Liver (tissue), 9 donors: Measurements from ENCODE around the gene TXNDC11. TPM values are rescaled to one million over a fixed set of nuclear protein-coding genes. Genes with fewer than 3 reads are reported as not detected.

ENCODE experiments used
- DNase-seq: peaks from one replicate; pipeline ENCODE4 v3.0.0-alpha.2; 2017; ENCODE audit warnings: low spot score
- H3K27ac ChIP-seq, 2 donors: one replicate each; pipeline ENCODE4 v1.7.0; 2013; ENCODE audit warnings: inconsistent platforms in 2 of 2, low read length in 2 of 2, control low read depth in 1 of 2, low read depth in 1 of 2, mild to moderate bottlenecking in 1 of 2
- H3K27me3 ChIP-seq, 4 donors: one replicate each; pipeline versions ENCODE4 v1.6.1 to v1.7.0; 2013; ENCODE audit warnings: low read length in 3 of 4, inconsistent platforms in 1 of 4, mild to moderate bottlenecking in 1 of 4, moderate library complexity in 1 of 4; ENCODE audit not compliant: control insufficient read depth in 4 of 4, insufficient read depth in 4 of 4
- H3K36me3 ChIP-seq, 4 donors: one replicate each; pipeline versions ENCODE4 v1.6.1 to v1.7.0; 2013; ENCODE audit warnings: low read length in 3 of 4, mild to moderate bottlenecking in 3 of 4, low read depth in 1 of 4, moderate library complexity in 1 of 4; ENCODE audit not compliant: control insufficient read depth in 4 of 4, insufficient read depth in 3 of 4
- H3K4me1 ChIP-seq, 4 donors: one replicate each; pipeline versions ENCODE4 v1.6.1 to v1.7.0; 2013; ENCODE audit warnings: low read length in 3 of 4, mild to moderate bottlenecking in 3 of 4, moderate library complexity in 1 of 4; ENCODE audit not compliant: control insufficient read depth in 4 of 4, insufficient read depth in 4 of 4
- H3K4me3 ChIP-seq, 3 donors: one replicate each; pipeline versions ENCODE4 v1.6.1 to v1.7.0; 2013; ENCODE audit warnings: low read length in 3 of 3, control low read depth in 1 of 3, low read depth in 1 of 3, mild to moderate bottlenecking in 1 of 3
- H3K9ac ChIP-seq, 2 donors: one replicate each; pipeline ENCODE4 v1.7.0; 2013; ENCODE audit warnings: low read length in 2 of 2, mild to moderate bottlenecking in 2 of 2, moderate library complexity in 2 of 2, control low read depth in 1 of 2, low read depth in 1 of 2
- H3K9me3 ChIP-seq, 4 donors: one replicate each; pipeline versions ENCODE4 v1.6.1 to v1.7.0; 2013; ENCODE audit warnings: low read length in 3 of 4; ENCODE audit not compliant: control insufficient read depth in 4 of 4
- EGR1 ChIP-seq, 2 donors: IDR thresholded peaks; 2 replicates each; pipeline ENCODE4 v1.6.1; 2016 to 2018; ENCODE audit warnings: antibody characterized with exemption in 2 of 2, low read depth in 2 of 2
- FOXA2 ChIP-seq: IDR thresholded peaks from 2 replicates; pipeline ENCODE4 v1.6.1; 2016; ENCODE audit warnings: antibody characterized with exemption
- GABPA ChIP-seq, 2 donors: IDR thresholded peaks in 1 of 2; conservative IDR thresholded peaks in 1 of 2; 2 replicates each; pipeline ENCODE4 v1.6.1; 2016; ENCODE audit warnings: antibody characterized with exemption in 2 of 2, mild to moderate bottlenecking in 1 of 2, moderate library complexity in 1 of 2
- HNF4A ChIP-seq, 2 donors: conservative IDR thresholded peaks; 2 replicates each; pipeline ENCODE4 v1.6.1; 2016; ENCODE audit warnings: antibody characterized with exemption in 2 of 2, mild to moderate bottlenecking in 2 of 2
- HNF4G ChIP-seq: IDR thresholded peaks from 2 replicates; pipeline ENCODE4 v1.6.1; 2016; ENCODE audit warnings: antibody characterized with exemption
- JUND ChIP-seq, 2 donors: IDR thresholded peaks; 2 replicates each; pipeline ENCODE4 v1.6.1; 2016; ENCODE audit warnings: antibody characterized with exemption in 2 of 2
- NR2F2 ChIP-seq: IDR thresholded peaks from 2 replicates; pipeline ENCODE4 v1.6.1; 2016; ENCODE audit warnings: antibody characterized with exemption
- RAD21 ChIP-seq, 2 donors: IDR thresholded peaks; 2 replicates each; pipeline ENCODE4 v1.6.1; 2016; ENCODE audit warnings: antibody characterized with exemption in 2 of 2, mild to moderate bottlenecking in 2 of 2
- RXRA ChIP-seq, 2 donors: IDR thresholded peaks; 2 replicates each; pipeline ENCODE4 v1.6.1; 2017 to 2018; ENCODE audit warnings: antibody characterized with exemption in 2 of 2, mild to moderate bottlenecking in 1 of 2
- TAF1 ChIP-seq: conservative IDR thresholded peaks from 2 replicates; pipeline ENCODE4 v1.6.1; 2016; ENCODE audit warnings: antibody characterized with exemption, mild to moderate bottlenecking
- YY1 ChIP-seq: IDR thresholded peaks from 2 replicates; pipeline ENCODE4 v1.6.1; 2016; ENCODE audit warnings: antibody characterized with exemption, mild to moderate bottlenecking
- WGBS: extraction: QIAGEN DNeasy Blood & Tissue Kit; methylation state at CpG from one replicate; pipeline ENCODE4 v1.1.7; 2013; 5-methylcytosine and 5-hydroxymethylcytosine counted together
- polyA plus RNA-seq, 2 donors: library from polyadenylated mRNA; stranded (reverse) in 1 of 2; unstranded in 1 of 2; fragments of 200-250 nt in 1 of 2; fragments of >200 nt in 1 of 2; fragmentation: Nextera tagmentation in 1 of 2; extraction: Ambion mirVana in 1 of 2; gene quantifications; one replicate each; pipeline versions ENCODE4 v1.2.1 to v1.2.3, GENCODE V29; 2013 to 2015
- total RNA-seq, 2 donors: library from RNA; depleted of rRNA; stranded (reverse); fragments of >200 nt; gene quantifications; one replicate each; pipeline ENCODE4 v1.2.3, GENCODE V29; 2014
- TF ChIP-seq, protein P1 (sequence below): IDR thresholded peaks from 2 replicates; pipeline ENCODE4 v1.6.1; 2016; ENCODE audit warnings: antibody characterized with exemption, mild to moderate bottlenecking
- TF ChIP-seq, protein P2 (sequence below): fragments of 150-350 bp; IDR thresholded peaks from 2 replicates; pipeline ENCODE4 v1.5.1; 2017; ENCODE audit warnings: improper control_type of control experiment, low read depth, low read length; ENCODE audit not compliant: missing input control
- TF ChIP-seq, protein P3 (sequence below): IDR thresholded peaks from 2 replicates; pipeline ENCODE4 v1.6.1; 2016; ENCODE audit warnings: antibody characterized with exemption
- TF ChIP-seq, protein P4 (sequence below): IDR thresholded peaks from 2 replicates; pipeline ENCODE4 v1.6.1; 2016; ENCODE audit warnings: antibody characterized with exemption
- donor health status: healthy.
- donor health status: healthy.
- donor health status: healthy.
- donor health status: healthy.
- donor health status: healthy.

Gene TXNDC11
- total and polyA plus RNA-seq, 4 donors = 26.4 to 63.5 (median 48.5) TPM

DNA sequence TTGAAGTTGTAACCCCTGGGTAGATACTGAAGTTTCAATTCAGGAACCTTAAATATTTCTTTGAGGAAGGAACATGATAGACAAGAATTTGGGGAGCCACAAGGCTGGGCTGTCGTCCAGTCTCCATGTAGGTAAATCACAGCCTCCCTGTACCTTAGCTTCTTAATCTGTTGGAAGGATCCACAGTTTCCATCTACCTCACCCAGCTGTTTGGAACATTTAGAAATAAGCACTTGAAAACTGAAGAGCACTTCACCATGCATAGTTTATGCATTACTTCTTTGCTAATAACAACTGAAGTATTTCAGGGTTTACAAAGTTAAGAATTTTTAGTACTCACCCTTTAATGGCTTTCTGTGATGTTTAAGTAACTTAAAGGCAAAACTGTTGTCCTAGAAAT is 17.2 kb downstream of the TXNDC11 start:
- H3K4me1 ChIP-seq = peaks cover 11 to 45% (median 16%) of the 10 kb centered on the region in 4 donors
- H3K4me3 ChIP-seq = no peak overlapping the region
- no peak for TF ChIP-seq RAD21 (IDR thresholded peaks at IDR 0.05)
- TF ChIP-seq, protein P1, sequence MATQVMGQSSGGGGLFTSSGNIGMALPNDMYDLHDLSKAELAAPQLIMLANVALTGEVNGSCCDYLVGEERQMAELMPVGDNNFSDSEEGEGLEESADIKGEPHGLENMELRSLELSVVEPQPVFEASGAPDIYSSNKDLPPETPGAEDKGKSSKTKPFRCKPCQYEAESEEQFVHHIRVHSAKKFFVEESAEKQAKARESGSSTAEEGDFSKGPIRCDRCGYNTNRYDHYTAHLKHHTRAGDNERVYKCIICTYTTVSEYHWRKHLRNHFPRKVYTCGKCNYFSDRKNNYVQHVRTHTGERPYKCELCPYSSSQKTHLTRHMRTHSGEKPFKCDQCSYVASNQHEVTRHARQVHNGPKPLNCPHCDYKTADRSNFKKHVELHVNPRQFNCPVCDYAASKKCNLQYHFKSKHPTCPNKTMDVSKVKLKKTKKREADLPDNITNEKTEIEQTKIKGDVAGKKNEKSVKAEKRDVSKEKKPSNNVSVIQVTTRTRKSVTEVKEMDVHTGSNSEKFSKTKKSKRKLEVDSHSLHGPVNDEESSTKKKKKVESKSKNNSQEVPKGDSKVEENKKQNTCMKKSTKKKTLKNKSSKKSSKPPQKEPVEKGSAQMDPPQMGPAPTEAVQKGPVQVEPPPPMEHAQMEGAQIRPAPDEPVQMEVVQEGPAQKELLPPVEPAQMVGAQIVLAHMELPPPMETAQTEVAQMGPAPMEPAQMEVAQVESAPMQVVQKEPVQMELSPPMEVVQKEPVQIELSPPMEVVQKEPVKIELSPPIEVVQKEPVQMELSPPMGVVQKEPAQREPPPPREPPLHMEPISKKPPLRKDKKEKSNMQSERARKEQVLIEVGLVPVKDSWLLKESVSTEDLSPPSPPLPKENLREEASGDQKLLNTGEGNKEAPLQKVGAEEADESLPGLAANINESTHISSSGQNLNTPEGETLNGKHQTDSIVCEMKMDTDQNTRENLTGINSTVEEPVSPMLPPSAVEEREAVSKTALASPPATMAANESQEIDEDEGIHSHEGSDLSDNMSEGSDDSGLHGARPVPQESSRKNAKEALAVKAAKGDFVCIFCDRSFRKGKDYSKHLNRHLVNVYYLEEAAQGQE = no peak
- TF ChIP-seq RXRA (IDR thresholded peaks at IDR 0.05) = no peak
- TF ChIP-seq GABPA (IDR thresholded peaks at IDR 0.05 in 1 of 2, conservative IDR thresholded peaks at IDR 0.05 in 1 of 2) = no peak
- TF ChIP-seq HNF4G = no peak
- TF ChIP-seq EGR1 (IDR thresholded peaks at IDR 0.05; ENCODE audit: low read depth in 2 of 2) = no peak
- TF ChIP-seq TAF1 = no peak
- TF ChIP-seq JUND (IDR thresholded peaks at IDR 0.05) = no peak
- no peak for TF ChIP-seq HNF4A (conservative IDR thresholded peaks at IDR 0.05)
- TF ChIP-seq, protein P2, sequence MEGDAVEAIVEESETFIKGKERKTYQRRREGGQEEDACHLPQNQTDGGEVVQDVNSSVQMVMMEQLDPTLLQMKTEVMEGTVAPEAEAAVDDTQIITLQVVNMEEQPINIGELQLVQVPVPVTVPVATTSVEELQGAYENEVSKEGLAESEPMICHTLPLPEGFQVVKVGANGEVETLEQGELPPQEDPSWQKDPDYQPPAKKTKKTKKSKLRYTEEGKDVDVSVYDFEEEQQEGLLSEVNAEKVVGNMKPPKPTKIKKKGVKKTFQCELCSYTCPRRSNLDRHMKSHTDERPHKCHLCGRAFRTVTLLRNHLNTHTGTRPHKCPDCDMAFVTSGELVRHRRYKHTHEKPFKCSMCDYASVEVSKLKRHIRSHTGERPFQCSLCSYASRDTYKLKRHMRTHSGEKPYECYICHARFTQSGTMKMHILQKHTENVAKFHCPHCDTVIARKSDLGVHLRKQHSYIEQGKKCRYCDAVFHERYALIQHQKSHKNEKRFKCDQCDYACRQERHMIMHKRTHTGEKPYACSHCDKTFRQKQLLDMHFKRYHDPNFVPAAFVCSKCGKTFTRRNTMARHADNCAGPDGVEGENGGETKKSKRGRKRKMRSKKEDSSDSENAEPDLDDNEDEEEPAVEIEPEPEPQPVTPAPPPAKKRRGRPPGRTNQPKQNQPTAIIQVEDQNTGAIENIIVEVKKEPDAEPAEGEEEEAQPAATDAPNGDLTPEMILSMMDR = no peak
- no peak for TF ChIP-seq FOXA2
- WGBS = 87% methylated on average over 1 of the region's 1 CpG
- H3K9me3 ChIP-seq = no peaks in the 10 kb centered on the region
- H3K36me3 ChIP-seq = peaks cover 11 to 22% (median 17%) of the 10 kb centered on the region in 4 donors
- peak overlapping the region; percentile 2 to 57 for H3K27ac ChIP-seq
- H3K27me3 ChIP-seq = no peaks in the 10 kb centered on the region
- H3K9ac ChIP-seq = no peak overlapping the region
- no peak for DNase-seq

DNA sequence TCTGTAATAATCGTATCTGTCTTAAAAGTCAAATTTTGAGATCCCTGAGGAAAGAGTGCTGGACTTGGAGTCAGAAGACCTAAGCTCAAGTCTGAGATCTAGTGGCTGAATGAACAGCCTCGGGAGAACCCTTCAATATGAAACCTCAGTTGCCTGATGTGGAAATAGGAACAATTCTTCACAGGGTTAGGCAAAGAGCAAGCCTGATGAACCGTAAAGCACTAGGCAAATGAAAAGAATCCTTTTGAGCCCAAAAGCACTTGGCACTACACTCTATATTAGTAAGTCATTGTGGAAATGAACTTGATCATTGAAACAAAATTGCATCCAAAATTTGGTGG is 20.2 kb downstream of the TXNDC11 start:
- no peak overlapping the region for H3K27ac ChIP-seq
- peaks cover 12 to 23% (median 17%) of the 10 kb centered on the region in 4 donors for H3K36me3 ChIP-seq
- no peaks in the 10 kb centered on the region for H3K9me3 ChIP-seq
- H3K4me1 ChIP-seq = peaks cover 8 to 36% (median 14%) of the 10 kb centered on the region in 4 donors
- WGBS = 83% methylated on average over 3 of the region's 3 CpGs
- H3K9ac ChIP-seq = no peak overlapping the region
- no peaks in the 10 kb centered on the region for H3K27me3 ChIP-seq
- TF ChIP-seq EGR1 (IDR thresholded peaks at IDR 0.05; ENCODE audit: low read depth in 2 of 2) = no peak
- no peak for DNase-seq
- H3K4me3 ChIP-seq = no peak overlapping the region

DNA sequence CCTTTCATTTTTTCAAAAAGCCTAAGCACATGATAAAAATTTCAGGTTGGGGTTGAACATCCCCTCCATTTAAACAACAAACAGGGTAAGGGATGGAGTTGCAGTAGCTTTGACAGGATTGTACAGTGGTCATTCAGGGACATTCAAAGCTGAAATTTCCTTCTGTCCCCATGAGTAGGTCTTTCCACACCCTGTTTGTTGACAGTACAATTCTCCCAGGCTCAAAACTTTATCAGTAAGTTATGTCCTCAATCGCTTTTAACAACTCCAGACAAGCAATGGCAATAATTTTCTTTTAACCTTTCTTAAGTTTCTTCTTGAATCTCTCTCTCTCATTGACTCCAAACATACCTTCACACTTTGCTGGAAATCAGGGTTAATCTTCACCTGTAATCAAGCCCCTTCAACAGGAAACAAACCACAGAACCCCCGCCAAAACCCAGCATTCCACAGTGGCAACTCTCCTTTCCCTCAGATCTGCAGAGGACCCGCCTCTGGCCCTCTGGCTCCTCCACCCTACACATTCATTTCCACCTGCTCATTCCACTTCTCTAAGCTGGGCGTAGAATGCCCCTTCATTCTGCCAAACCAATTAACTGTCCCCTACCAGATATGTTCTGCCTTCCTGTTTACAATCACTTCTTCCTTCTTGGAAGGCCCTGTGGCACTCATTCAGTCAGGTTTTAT is 20.7 kb downstream of the TXNDC11 start:
- WGBS = 80% methylated on average over 4 of the region's 4 CpGs
- Histone ChIP-seq H3K27ac (no peak overlapping the region), H3K36me3 (peaks cover 12 to 23% (median 17%) of the 10 kb centered on the region in 4 donors), H3K9ac (no peak overlapping the region), H3K4me3 (no peak overlapping the region), H3K27me3 (no peaks in the 10 kb centered on the region), H3K4me1 (peaks cover 8 to 36% (median 14%) of the 10 kb centered on the region in 4 donors), H3K9me3 (no peaks in the 10 kb centered on the region)
- no peak for TF ChIP-seq JUND (IDR thresholded peaks at IDR 0.05)
- TF ChIP-seq EGR1 (IDR thresholded peaks at IDR 0.05; ENCODE audit: low read depth in 2 of 2) = no peak
- TF ChIP-seq RXRA (IDR thresholded peaks at IDR 0.05) = no peak
- TF ChIP-seq TAF1 = no peak
- no peak for TF ChIP-seq YY1
- no peak for TF ChIP-seq FOXA2
- TF ChIP-seq, protein P3, sequence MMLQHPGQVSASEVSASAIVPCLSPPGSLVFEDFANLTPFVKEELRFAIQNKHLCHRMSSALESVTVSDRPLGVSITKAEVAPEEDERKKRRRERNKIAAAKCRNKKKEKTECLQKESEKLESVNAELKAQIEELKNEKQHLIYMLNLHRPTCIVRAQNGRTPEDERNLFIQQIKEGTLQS = no peak
- TF ChIP-seq, protein P2 = no peak
- TF ChIP-seq NR2F2 = no peak
- TF ChIP-seq, protein P4, sequence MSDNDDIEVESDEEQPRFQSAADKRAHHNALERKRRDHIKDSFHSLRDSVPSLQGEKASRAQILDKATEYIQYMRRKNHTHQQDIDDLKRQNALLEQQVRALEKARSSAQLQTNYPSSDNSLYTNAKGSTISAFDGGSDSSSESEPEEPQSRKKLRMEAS = no peak
- TF ChIP-seq HNF4A (conservative IDR thresholded peaks at IDR 0.05) = no peak
- DNase-seq = no peak
